GM12892 (cell line): ENCODE results near the gene CPOX.

Experiments
- POLR2A ChIP-seq: IDR thresholded peaks from 2 replicates; pipeline ENCODE4 v1.6.1; 2011; ENCODE audit warnings: low read depth, low read length, control low read depth
- POLR2AphosphoS5 ChIP-seq: IDR thresholded peaks from 2 replicates; pipeline ENCODE4 v1.6.1; 2011; ENCODE audit warnings: low read depth, low read length, control low read depth
- TAF1 ChIP-seq: IDR thresholded peaks from 2 replicates; pipeline ENCODE4 v1.6.1; 2011; ENCODE audit warnings: low read depth, mild to moderate bottlenecking, control low read depth, low read length, borderline replicate concordance

DNA sequence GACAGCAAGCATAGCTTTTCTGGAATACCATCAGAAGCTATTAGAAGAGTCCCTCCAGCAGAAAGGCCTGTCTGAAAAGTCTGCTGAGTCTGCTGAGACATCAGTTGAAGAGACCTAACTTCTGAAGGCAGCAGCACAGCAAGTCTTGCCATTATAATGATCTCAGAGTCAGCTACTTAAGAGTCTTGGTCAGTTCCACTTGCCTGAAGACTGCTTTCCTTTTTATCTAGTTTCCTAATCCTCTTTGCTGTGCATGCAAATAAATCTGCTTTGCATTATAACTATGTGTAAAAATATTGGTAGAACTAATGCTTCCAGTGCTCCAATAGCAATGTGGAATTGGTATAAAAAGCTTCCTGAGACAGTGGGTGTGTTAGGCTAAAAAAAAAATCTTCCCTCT lies 34.9 kb upstream of the CPOX start:
- TF ChIP-seq POLR2A (no peak), POLR2AphosphoS5 (no peak), TAF1 (no peak)
